ENCODE measurements around the gene PRADC1.

DNA sequence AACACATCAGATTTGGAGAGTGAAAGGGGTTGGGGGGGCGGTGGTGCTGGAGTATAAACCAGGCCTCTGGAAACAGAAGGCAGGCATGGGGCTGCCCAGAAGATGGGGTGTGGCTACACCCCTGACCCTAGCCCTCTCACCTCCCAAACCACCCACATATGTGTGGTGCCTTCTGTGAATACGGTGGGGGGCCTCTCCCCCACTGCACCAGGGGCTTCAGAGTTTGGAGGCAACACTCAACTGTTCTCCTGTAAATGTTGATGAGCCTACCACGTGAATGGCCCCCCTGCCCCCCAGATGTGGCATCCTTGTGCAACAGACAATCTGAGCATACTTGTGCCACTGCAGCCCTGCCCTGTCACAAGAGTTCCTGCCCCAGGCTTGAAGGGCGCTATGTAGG is 31.7 kb upstream of the PRADC1 start:
- no peak for TF ChIP-seq CTCF (IDR thresholded peaks at IDR 0.05)
- TF ChIP-seq POLR2A (IDR thresholded peaks at IDR 0.05), result no peak

All from body of pancreas (tissue), 4 donors.